ENCODE measurements around the gene ATP2C2. TPM values are rescaled to one million over a fixed set of nuclear protein-coding genes. Genes with fewer than 3 reads are reported as not detected.

ATP2C2 gene
- total and polyA plus RNA-seq, 2 donors (not counting 1 experiment from before 2014, with no cell fraction given), result not detected

GRCh38 chr16:84413244-84414004 lies 45.1 kb downstream of the ATP2C2 start:
- TF ChIP-seq CTCF (conservative IDR thresholded peaks at IDR 0.05 in 1 of 2, IDR thresholded peaks at IDR 0.05 in 1 of 2; ENCODE audit: low read depth in 1 of 2, low read length in 2 of 2) (no peak), EZH2 (IDR thresholded peaks at IDR 0.05; ENCODE audit: low read length, missing control alignments) (no peak)
- H3K4me2 ChIP-seq (ENCODE audit: extremely low read depth, insufficient read depth, low read length), result no peak overlapping the region
- H3K9ac ChIP-seq (ENCODE audit: insufficient read depth, low read length), result no peak overlapping the region
- H4K20me1 ChIP-seq (ENCODE audit: control insufficient read depth, extremely low read depth, insufficient read depth, low read length), result no peaks in the 10 kb centered on the region
- no peak overlapping the region for H2AFZ ChIP-seq (ENCODE audit: low read length)
- H3K9me3 ChIP-seq (ENCODE audit: control insufficient read depth, insufficient read depth, low read depth, low read length), result no peaks in the 10 kb centered on the region
- H3K36me3 ChIP-seq (ENCODE audit: control insufficient read depth, insufficient read depth, low read length), result no peaks in the 10 kb centered on the region
- no peak overlapping the region for H3K4me3 ChIP-seq (replicated peaks in 1 of 4; ENCODE audit: control extremely low read depth in 1 of 4, insufficient read depth in 1 of 4, low read depth in 3 of 4, low read length in 4 of 4)
- H3K27me3 ChIP-seq (ENCODE audit: control insufficient read depth, insufficient read depth, low read length), result peaks cover 19% of the 10 kb centered on the region
- no peaks in the 10 kb centered on the region for H3K79me2 ChIP-seq (ENCODE audit: control insufficient read depth, insufficient read depth, low read length)
- H3K4me1 ChIP-seq (ENCODE audit: control insufficient read depth, extremely low read depth, insufficient read depth, low read length), result no peaks in the 10 kb centered on the region
- DNase-seq (ENCODE audit: low read depth in 2 of 2), result no peak
- no peak overlapping the region for H3K27ac ChIP-seq (ENCODE audit: insufficient read depth, low read length)

- Histone ChIP-seq H3K36me3 (ENCODE audit: control insufficient read depth, insufficient read depth, low read length) (no peaks in the 10 kb centered on the region), H3K79me2 (ENCODE audit: control insufficient read depth, insufficient read depth, low read length) (no peaks in the 10 kb centered on the region), H3K4me3 (replicated peaks in 1 of 4; ENCODE audit: control extremely low read depth in 1 of 4, insufficient read depth in 1 of 4, low read depth in 3 of 4, low read length in 4 of 4) (no peak overlapping the region), H3K9ac (ENCODE audit: insufficient read depth, low read length) (no peak overlapping the region), H3K27me3 (ENCODE audit: control insufficient read depth, insufficient read depth, low read length) (peaks cover 19% of the 10 kb centered on the region), H4K20me1 (ENCODE audit: control insufficient read depth, extremely low read depth, insufficient read depth, low read length) (no peaks in the 10 kb centered on the region), H3K27ac (ENCODE audit: insufficient read depth, low read length) (no peak overlapping the region), H3K4me1 (ENCODE audit: control insufficient read depth, extremely low read depth, insufficient read depth, low read length) (no peaks in the 10 kb centered on the region), H2AFZ (ENCODE audit: low read length) (no peak overlapping the region), H3K4me2 (ENCODE audit: extremely low read depth, insufficient read depth, low read length) (no peak overlapping the region), H3K9me3 (ENCODE audit: control insufficient read depth, insufficient read depth, low read depth, low read length) (no peaks in the 10 kb centered on the region)
- TF ChIP-seq EZH2 (IDR thresholded peaks at IDR 0.05; ENCODE audit: low read length, missing control alignments) (no peak), CTCF (conservative IDR thresholded peaks at IDR 0.05 in 1 of 2, IDR thresholded peaks at IDR 0.05 in 1 of 2; ENCODE audit: low read depth in 1 of 2, low read length in 2 of 2) (no peak)
- no peak for DNase-seq (ENCODE audit: low read depth in 2 of 2)
Observed at GRCh38 chr16:84414789-84415326, 46.5 kb downstream of the ATP2C2 start.

DNA sequence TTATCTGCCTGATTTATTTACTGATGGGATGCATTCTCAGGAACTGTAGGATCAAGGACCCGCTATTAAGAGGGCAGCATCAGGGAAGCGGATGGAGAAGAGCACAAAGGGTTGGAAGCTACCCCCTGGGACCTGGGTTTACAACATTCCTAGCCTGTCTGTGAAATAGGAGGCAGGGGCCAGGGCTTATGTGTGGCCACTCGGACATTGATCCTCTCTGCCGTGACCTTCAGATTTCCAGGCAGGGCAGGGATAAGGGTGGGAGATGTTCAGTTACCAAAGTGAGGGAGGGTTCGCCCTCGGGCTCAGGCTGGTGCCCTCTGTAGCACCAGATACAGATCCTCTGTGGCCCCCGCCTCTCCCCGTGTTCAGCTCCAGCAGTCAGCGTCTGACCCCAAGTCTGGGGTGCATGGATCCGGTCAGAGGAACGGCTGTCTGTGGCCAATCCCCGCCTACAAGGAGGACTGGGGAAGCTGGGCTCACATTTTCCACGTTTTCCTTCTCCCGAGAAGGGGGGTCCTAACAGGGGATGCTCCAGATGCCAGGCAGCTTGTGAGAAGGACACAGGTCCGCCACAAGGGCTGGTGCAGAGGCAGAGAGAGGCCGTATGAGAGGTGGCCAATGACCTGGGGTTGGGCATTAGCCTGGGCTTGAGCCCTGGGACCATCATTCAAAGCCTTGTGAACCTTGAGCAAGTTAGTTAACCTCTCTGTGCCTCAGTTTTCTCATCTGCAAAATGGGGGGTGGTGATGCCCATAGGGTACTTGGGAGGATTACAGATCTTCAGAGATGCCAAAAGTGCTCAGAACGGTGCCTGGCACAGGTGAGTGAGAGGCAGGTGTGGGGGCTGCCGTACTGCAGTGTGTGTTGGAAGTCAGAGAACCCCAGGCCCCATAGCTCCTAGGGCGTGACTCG lies 48.3 kb downstream of the ATP2C2 start:
- peaks cover 19% of the 10 kb centered on the region for H3K27me3 ChIP-seq (ENCODE audit: control insufficient read depth, insufficient read depth, low read length)

More for the DNA sequence above, 48.3 kb downstream of the ATP2C2 start:
- no peak overlapping the region for H3K9ac ChIP-seq (ENCODE audit: insufficient read depth, low read length)
- H3K4me1 ChIP-seq (ENCODE audit: control insufficient read depth, extremely low read depth, insufficient read depth, low read length), result no peaks in the 10 kb centered on the region
- no peaks in the 10 kb centered on the region for H3K79me2 ChIP-seq (ENCODE audit: control insufficient read depth, insufficient read depth, low read length)
- H3K27ac ChIP-seq (ENCODE audit: insufficient read depth, low read length), result no peak overlapping the region
- H3K4me3 ChIP-seq (replicated peaks in 1 of 4; ENCODE audit: control extremely low read depth in 1 of 4, insufficient read depth in 1 of 4, low read depth in 3 of 4, low read length in 4 of 4), result no peak overlapping the region
- no peaks in the 10 kb centered on the region for H4K20me1 ChIP-seq (ENCODE audit: control insufficient read depth, extremely low read depth, insufficient read depth, low read length)
- TF ChIP-seq EZH2 (IDR thresholded peaks at IDR 0.05; ENCODE audit: low read length, missing control alignments), result no peak
- TF ChIP-seq CTCF (conservative IDR thresholded peaks at IDR 0.05 in 1 of 2, IDR thresholded peaks at IDR 0.05 in 1 of 2; ENCODE audit: low read depth in 1 of 2, low read length in 2 of 2), result no peak
- H2AFZ ChIP-seq (ENCODE audit: low read length), result no peak overlapping the region
- no peaks in the 10 kb centered on the region for H3K9me3 ChIP-seq (ENCODE audit: control insufficient read depth, insufficient read depth, low read depth, low read length)
- no peak for DNase-seq (ENCODE audit: low read depth in 2 of 2)
- no peak overlapping the region for H3K4me2 ChIP-seq (ENCODE audit: extremely low read depth, insufficient read depth, low read length)
- no peaks in the 10 kb centered on the region for H3K36me3 ChIP-seq (ENCODE audit: control insufficient read depth, insufficient read depth, low read length)

All from fibroblast of lung (primary cell).